Measurements from ENCODE around the gene GARIN6.
"Not testable (repeated sequence)": the region's sequence is repeated elsewhere in the genome, so short reads cannot be mapped to it uniquely, and the experiment has no call there.

GARIN6 gene

DNA sequence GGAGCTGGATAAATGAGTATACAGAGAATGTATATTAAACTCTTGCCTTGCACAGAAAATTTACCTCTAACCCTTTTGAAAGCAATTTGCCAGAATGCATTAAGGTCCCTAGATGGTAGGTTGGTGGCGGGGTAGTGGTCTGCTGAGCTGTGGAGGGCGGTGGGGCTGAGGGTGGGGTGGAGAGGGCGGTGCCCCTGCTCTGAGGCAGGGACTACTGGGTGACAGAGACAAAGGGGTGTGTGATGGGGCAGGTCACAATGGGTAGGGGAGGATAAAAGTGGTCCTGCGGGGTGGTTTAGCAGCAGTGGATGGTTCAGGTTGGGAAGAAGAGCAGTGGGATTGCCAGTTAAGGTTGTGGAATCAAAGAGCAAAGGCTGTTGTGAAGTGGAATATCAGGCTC, at the start of gene GARIN6:
Gene GARIN6, plus strand, starts transcription at position 301 of the 400 bp plus-strand sequence. CDS start 422 bp downstream, outside the sequence.
- no peak for DNase-seq

DNA sequence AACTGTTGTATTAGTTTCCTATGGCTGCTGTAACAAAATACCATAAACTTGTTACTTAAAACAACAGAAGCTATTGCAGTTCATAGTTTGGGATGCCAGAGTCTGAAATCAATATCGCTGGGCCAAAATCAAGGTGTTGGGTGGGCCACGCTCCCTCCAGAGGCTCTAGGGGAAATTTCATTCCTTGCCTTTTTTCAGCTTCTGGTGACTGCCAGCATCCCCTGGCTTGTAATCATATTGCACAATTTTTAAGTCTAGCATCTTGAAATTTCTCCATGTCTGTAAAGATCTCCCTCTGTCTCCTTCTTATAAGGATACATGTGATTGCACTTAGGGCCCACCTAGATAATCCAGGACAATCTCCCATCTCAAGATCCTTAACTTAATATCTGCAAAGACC, 48.8 kb upstream of the GARIN6 start:
- DNase-seq = no peak

GRCh38 chr12:99600388-99600787, 47.2 kb upstream of the GARIN6 start:
- DNase-seq = peak; percentile 8 to 68

DNA sequence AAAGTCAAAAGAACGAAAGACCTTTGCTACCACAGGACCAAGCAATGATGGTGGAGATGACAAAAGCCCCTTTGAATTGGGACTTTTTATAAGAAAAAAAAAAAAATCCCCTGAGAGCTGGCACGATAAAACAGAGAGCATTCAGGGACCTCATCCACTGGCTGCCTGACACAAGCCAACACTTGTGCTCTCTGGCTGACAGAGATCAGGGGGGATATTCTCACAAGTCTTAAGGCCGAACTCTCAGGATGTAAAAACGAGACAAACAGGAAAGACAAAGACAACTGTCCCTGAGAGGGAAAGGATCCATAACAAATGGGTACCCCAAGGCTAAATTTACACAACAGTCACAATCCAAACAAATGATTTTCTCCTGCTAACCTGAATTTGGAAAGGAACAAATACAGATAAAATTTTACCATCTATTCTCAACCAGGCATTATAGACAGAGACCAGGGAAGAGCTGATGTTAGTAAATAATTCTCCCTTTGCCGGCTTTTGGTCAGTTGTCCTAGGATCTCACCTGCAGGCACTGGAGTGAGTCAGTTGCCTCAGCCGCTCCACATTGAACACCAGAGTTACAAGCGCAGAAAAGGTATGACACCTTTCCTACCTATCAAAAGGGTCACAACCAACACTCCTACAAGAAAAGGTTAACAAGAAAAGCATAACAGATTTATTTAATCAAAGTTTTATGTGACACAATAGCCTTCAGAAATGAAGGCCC, 37.9 kb upstream of the GARIN6 start:
- DNase-seq = no peak

DNA sequence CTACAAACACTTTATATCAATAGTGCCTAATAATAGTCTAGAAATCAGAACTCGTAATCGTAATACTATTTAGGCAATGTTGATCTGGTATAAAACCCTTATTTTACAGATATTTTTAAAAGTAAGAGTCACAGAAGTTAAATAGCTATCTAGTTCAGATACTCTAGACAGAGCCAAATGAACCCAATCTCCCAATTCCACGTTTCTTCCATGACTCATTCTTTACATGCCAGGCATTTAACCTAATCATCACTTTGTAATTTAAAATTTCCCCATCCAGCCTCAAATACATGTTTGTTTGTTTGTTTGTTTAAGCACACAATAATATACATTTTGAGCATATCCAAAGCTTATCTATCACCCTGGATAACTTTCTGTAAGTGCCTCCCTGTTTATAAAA, 36.4 kb upstream of the GARIN6 start:
- DNase-seq = no peak

DNA sequence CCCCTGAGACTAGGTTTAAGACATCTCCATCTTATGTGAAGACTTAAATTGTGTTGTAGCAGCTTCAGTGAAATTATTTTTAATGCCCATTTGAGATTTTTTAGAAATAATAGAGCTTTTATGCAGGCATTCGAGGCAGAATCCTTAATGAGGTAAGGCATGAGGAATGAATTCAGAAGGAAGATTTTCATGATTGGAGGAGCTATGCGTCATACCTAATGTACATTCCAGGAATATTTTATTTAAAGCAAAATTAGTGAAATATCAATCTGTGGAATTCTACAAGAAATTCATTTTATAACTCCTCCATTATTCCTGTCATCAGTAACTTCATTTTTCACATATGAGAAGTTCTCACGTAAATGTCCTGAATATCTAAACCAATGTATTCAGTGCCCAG, 36.0 kb upstream of the GARIN6 start:
- no peak for DNase-seq

GRCh38 chr12:99618657-99619056, 28.9 kb upstream of the GARIN6 start:
- no peak for DNase-seq

DNA sequence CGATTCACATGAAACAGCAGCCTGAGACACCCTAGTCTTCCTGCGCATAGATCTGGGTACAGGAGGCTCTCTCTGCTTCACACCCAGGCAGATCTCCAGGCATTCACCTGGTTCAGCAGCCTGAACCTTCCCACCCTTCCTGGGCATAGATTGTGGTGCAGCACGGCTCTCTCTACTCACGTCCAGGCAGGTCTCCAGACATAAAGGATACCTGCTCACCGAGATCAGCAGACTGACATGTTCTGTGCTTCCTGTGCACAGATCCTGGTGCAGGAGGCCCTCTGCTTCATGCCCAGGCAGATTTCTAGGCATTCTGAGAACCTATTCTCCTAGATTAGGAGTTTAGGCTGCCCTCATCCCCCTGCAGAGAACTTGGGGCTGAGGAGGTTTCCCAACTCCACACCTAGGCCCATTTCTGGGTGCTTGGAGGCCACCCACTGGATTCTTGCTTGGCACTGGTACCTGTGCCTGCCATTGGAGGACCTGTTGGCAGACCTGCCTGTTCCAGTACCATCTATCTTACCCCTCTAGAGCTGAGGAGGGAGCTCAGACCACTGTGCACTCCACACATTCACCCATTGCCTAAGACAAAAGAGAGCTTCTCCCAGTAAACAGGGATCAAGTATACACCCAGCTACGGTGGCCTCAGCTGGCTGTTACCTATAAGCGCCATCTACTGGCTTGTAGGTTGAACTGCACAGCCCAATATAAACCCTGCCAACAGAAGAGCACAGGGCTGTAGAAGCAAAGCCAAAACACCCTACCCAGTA, 28.0 kb upstream of the GARIN6 start:
- peak; percentile 13 to 52 for DNase-seq

DNA sequence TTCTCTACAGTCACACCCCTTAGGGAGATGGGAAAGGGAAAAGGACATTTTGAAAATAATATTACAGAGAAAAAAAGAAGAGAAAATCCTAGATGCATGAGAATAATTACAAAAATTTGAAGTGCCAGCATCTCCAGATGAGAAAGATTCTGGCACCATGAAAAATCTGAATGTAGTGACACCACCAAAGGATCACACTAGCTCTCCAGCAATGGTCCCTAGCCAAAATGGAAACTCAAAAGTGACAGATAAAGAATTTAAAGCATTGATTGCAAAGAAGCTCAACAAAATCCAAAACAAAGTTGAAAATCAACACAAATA, 27.4 kb upstream of the GARIN6 start:
- DNase-seq = no peak

DNA sequence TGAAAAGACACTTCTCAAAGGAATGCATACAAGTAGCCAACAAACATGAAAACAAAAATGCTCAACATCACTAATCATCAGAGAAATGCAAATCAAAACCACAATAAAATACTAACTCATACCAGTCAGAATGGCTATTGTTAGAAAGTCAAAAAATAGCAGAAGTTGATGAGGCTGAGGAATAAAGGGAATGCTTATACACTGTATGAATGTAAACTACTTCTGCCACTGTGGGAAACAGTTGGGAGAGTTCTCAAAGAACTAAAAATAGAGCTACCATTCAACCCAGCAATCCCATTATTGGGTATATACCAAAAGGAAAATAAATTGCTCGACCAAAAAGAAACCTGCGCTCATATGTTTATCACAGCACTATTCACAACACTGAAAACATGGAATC, 23.0 kb upstream of the GARIN6 start:
- DNase-seq = not testable (repeated sequence)

- no peak for DNase-seq
Observed at GRCh38 chr12:99627459-99627858, 20.1 kb upstream of the GARIN6 start.

DNA sequence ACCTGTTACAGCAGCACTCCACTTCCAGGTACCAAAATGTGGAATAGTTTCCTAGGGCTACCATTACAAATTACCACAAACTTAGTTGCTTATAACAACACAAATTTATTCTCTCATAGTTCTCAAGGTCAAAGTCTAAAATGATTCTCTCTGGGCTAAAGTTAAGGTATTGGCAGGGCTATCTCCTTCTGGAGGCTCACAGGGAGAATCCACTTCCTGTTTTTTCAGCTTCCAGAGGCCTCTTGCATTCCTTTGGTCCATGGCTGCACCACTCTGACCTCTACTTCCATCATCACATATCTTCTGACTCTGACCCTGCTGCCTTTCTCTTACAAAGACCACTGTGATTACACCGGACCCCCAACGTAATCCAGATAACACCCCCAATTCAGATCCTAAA, 2.9 kb upstream of the GARIN6 start:
- no peak for DNase-seq

DNA sequence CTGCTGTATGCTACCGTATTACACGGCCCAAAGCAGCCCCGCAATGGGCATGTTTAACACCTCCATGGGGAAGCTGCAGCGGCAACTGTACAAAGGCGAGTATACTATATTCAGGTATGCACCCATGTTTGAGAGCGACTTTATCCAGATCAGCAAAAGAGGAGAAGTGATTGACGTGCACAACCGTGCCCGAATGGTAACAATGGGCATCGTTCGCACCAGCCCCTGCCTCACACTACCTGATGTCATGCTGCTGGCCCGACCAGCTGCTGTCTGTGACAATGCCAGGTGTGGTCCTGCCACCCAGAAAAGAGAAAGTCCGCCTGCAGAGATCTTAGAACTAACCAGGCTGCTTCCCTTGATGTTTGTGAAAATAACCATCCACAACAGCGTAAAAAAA, 630 bp downstream of the GARIN6 start:
- DNase-seq = no peak

GRCh38 chr12:99649551-99649950, 2.0 kb downstream of the GARIN6 start:
- peak; percentile 5 to 32 for DNase-seq

- DNase-seq = no peak
Observed at GRCh38 chr12:99658671-99659349, 11.3 kb downstream of the GARIN6 start.

- DNase-seq = no peak
Observed at GRCh38 chr12:99670635-99671034, 23.1 kb downstream of the GARIN6 start.

DNA sequence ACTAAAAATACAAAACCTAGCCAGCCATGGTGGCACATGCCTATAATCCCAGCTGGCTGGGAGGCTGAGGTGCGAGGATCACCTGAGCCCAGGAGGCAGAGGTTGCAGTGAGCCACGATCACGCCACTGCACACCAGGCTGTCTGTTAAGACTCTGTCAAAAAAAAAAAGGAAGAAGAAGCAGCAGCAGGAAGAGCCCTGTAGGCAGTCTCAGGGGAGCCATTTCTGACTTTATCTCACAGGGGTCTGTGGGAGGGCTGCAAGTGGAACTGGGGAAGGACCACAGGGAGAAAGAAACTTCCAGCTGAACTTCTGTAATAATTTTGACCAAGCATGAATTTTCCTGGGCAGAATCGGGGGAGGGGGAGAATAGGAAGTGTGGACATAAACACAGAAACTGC, 32.7 kb downstream of the GARIN6 start:
- DNase-seq = no peak

- no peak for DNase-seq
Observed at GRCh38 chr12:99686142-99686541, 38.6 kb downstream of the GARIN6 start.

- no peak for DNase-seq
Observed at GRCh38 chr12:99695050-99695449, 47.5 kb downstream of the GARIN6 start.

Measured in NCI-H187 (cell line).